Fibroblast of mammary gland (primary cell): Measurements from ENCODE around the gene DPM2.

Source experiments
- DNase-seq: peaks from one replicate; pipeline ENCODE4 v3.0.0-alpha.2; 2010; ENCODE audit warnings: low read depth
- H3K4me3 ChIP-seq: 2 replicates; pipeline ENCODE4 v1.5.1; 2011; ENCODE audit warnings: low read depth, mild to moderate bottlenecking, low read length, moderate library complexity; ENCODE audit not compliant: control insufficient read depth
- CTCF ChIP-seq: conservative IDR thresholded peaks from 2 replicates; pipeline ENCODE4 v1.5.1; 2011; ENCODE audit warnings: low read depth, low read length, inconsistent platforms; ENCODE audit not compliant: control insufficient read depth, insufficient read depth

DPM2 gene

GRCh38 chr9:127968042-127968441 lies 30.4 kb upstream of the DPM2 start:
- no peak overlapping the region for H3K4me3 ChIP-seq
- no peak for TF ChIP-seq CTCF
- DNase-seq, result peak; percentile 79

GRCh38 chr9:127967151-127967809 lies 29.6 kb upstream of the DPM2 start:
- TF ChIP-seq CTCF, result no peak
- DNase-seq, result no peak
- no peak overlapping the region for H3K4me3 ChIP-seq

GRCh38 chr9:127966416-127967150 lies 28.9 kb upstream of the DPM2 start:
- no peak for TF ChIP-seq CTCF
- no peak overlapping the region for H3K4me3 ChIP-seq
- no peak for DNase-seq

GRCh38 chr9:127965953-127966352 lies 28.3 kb upstream of the DPM2 start:
- H3K4me3 ChIP-seq, result no peak overlapping the region
- no peak for TF ChIP-seq CTCF
- no peak for DNase-seq

GRCh38 chr9:127963359-127964064 lies 25.9 kb upstream of the DPM2 start:
- no peak for TF ChIP-seq CTCF
- no peak for DNase-seq
- no peak overlapping the region for H3K4me3 ChIP-seq

- no peak for TF ChIP-seq CTCF
- no peak for DNase-seq
- H3K4me3 ChIP-seq, result no peak overlapping the region
Measured at GRCh38 chr9:127963041-127963358, 25.3 kb upstream of the DPM2 start.
